ENCODE results near the gene IFNAR1.

DNA sequence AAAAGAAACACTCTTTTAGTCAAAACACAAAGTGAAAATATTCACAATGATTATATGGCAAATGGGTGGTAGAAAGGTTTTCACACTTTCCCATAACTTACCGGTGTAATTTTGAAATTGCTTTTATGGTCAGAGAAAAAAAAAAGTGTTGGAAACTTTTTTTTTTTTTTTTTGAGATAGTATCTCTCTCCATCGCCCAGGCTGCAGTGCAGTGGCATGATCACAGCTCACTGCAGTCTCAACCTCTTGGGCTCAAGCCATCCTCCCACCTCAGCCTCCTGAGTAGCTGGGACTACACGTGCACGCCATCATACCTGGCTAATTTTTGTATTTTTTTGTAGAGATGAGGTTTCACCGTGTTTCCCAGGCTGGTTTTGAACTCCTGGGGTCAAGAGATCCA, 81.7 kb downstream of the IFNAR1 start:
- no peak for TF ChIP-seq CTCF (IDR thresholded peaks at IDR 0.05)
- no peak for TF ChIP-seq POLR2A (IDR thresholded peaks at IDR 0.05)
